MM.1S (cell line): ENCODE measurements around the gene MTHFD1.

Experiments used
- EZH2 ChIP-seq: fragments of 300-600 bp; sonication (generic); optimal IDR thresholded peaks from 2 replicates; pipeline ENCODE3; 2017; ENCODE audit warnings: low read depth, mild to moderate bottlenecking, antibody characterized with exemption, low read length, mixed read lengths
- EZH2phosphoT487 ChIP-seq: fragments of 300-600 bp; sonication (generic); IDR thresholded peaks from 2 replicates; pipeline ENCODE4 v1.6.1; 2018; ENCODE audit warnings: antibody characterized with exemption, low read length
- TF ChIP-seq, protein P1 (sequence below): fragments of 300-600 bp; sonication (generic); IDR thresholded peaks from 2 replicates; pipeline ENCODE4 v1.5.1; 2016; ENCODE audit warnings: antibody characterized with exemption, low read length, mixed read lengths

DNA sequence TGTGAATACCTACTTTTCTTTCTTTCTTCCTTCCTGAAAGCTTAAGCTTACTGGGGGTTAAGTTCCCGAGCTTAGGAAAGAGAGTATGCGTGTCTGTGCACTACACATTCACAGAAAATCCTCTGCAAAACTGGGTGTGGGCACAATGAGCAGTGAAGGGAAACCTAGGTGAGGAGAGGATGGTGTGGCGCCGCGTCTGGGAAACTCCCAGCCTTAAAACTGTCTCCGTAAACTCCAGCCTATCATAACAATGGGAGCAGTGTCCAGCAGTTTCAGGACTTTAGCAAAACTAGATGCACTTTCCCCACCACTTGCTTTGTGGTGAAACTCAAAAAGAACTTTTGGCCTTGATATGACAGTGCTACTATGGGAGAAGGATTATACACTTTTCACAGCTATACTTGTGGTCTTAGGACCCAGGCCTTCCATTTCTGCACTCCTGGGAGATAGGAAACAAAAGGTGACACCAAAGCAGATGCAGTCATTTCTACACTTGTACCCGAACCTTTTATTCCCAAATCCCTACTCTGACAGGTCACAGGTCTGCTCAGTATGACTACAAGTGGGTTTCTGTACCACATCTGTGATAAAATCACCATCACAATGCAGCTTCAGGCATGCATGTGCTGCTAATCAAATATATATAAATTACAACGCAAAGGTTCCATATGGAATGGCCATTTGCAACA is 87.6 kb downstream of the MTHFD1 start:
- TF ChIP-seq, protein P1, sequence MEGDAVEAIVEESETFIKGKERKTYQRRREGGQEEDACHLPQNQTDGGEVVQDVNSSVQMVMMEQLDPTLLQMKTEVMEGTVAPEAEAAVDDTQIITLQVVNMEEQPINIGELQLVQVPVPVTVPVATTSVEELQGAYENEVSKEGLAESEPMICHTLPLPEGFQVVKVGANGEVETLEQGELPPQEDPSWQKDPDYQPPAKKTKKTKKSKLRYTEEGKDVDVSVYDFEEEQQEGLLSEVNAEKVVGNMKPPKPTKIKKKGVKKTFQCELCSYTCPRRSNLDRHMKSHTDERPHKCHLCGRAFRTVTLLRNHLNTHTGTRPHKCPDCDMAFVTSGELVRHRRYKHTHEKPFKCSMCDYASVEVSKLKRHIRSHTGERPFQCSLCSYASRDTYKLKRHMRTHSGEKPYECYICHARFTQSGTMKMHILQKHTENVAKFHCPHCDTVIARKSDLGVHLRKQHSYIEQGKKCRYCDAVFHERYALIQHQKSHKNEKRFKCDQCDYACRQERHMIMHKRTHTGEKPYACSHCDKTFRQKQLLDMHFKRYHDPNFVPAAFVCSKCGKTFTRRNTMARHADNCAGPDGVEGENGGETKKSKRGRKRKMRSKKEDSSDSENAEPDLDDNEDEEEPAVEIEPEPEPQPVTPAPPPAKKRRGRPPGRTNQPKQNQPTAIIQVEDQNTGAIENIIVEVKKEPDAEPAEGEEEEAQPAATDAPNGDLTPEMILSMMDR: no peak
- TF ChIP-seq EZH2phosphoT487 (no peak), EZH2 (no peak)
